Neural cell (in vitro differentiated cells): ENCODE results near the gene PSORS1C2. TPM values are rescaled to one million over a fixed set of nuclear protein-coding genes. Genes with fewer than 3 reads are reported as not detected.

Source experiments
- H2AFZ ChIP-seq: fragments of 200-600, 300-800 bp; sonication (generic), shearing (Covaris generic); 2 replicates; pipeline ENCODE4 v1.6.0; 2014; ENCODE audit warnings: low read depth, mild to moderate bottlenecking, antibody characterized with exemption, low read length, moderate library complexity
- H3F3A ChIP-seq: fragments of 200-600 bp; shearing (Covaris generic); 2 replicates; pipeline ENCODE4 v1.6.1; 2016; ENCODE audit warnings: mild to moderate bottlenecking, moderate library complexity, mixed read lengths, antibody characterized with exemption, low read length; ENCODE audit not compliant: insufficient read depth, poor library complexity, severe bottlenecking
- H3K27ac ChIP-seq: fragments of 200-600, 300-800 bp; sonication (generic), shearing (Covaris generic); 2 replicates; pipeline ENCODE4 v1.5.1; 2014; ENCODE audit warnings: mild to moderate bottlenecking, low read length, moderate library complexity
- H3K27me3 ChIP-seq: fragments of 300-800, 200-600 bp; sonication (generic), shearing (Covaris generic); 2 replicates; pipeline ENCODE4 v1.6.0; 2014; ENCODE audit warnings: mild to moderate bottlenecking, low read depth, low read length, moderate library complexity; ENCODE audit not compliant: insufficient read depth
- H3K36me3 ChIP-seq: fragments of 300-800, 200-600 bp; sonication (generic), shearing (Covaris generic); 2 replicates; pipeline ENCODE4 v1.5.1; 2014; ENCODE audit warnings: mild to moderate bottlenecking, antibody characterized with exemption, low read length, moderate library complexity; ENCODE audit not compliant: insufficient read depth
- H3K4me2 ChIP-seq: fragments of 300-800, 200-600 bp; sonication (generic), shearing (Covaris generic); 2 replicates; pipeline ENCODE4 v1.6.0; 2014; ENCODE audit warnings: mild to moderate bottlenecking, low read length
- H3K4me3 ChIP-seq: fragments of 300-800, 200-600 bp; sonication (generic), shearing (Covaris generic); 2 replicates; pipeline ENCODE4 v1.5.1; 2014; ENCODE audit warnings: mild to moderate bottlenecking, low read length, moderate library complexity
- H3K79me2 ChIP-seq: fragments of 200-600 bp; shearing (Covaris generic); replicated peaks from 2 replicates; pipeline ENCODE4 v1.6.0; 2014; ENCODE audit warnings: mild to moderate bottlenecking, low read length, moderate library complexity; ENCODE audit not compliant: insufficient read depth
- H3K9ac ChIP-seq: fragments of 300-800, 200-600 bp; sonication (generic), shearing (Covaris generic); 2 replicates; pipeline ENCODE4 v1.6.1; 2016; ENCODE audit warnings: mild to moderate bottlenecking, low read length, mixed read lengths
- H3K9me2 ChIP-seq: fragments of 200-600 bp; shearing (Covaris generic); 2 replicates; pipeline ENCODE4 v1.6.1; 2016; ENCODE audit warnings: mild to moderate bottlenecking, low read length, mixed read lengths; ENCODE audit not compliant: insufficient read depth
- H3K9me3 ChIP-seq: fragments of 200-600, 300-800 bp; sonication (generic), shearing (Covaris generic); 2 replicates; pipeline ENCODE4 v1.6.1; 2016; ENCODE audit warnings: mild to moderate bottlenecking, mixed run types, low read length, moderate library complexity, mixed read lengths
- H4K20me1 ChIP-seq: fragments of 200-600 bp; shearing (Covaris generic); 2 replicates; pipeline ENCODE4 v1.6.1; 2016; ENCODE audit warnings: mild to moderate bottlenecking, mixed run types; ENCODE audit not compliant: insufficient read depth
- EP300 ChIP-seq: fragments of 450-650 bp; conservative IDR thresholded peaks from 2 replicates; pipeline ENCODE4 v1.6.1; 2014; ENCODE audit warnings: antibody characterized with exemption, mild to moderate bottlenecking, moderate library complexity; ENCODE audit not compliant: poor library complexity, severe bottlenecking
- EZH2 ChIP-seq: fragments of 200-600, 300-800 bp; shearing (Covaris generic), sonication (generic); IDR thresholded peaks from 2 replicates; pipeline ENCODE4 v1.6.1; 2014; ENCODE audit warnings: antibody characterized with exemption, low read length, borderline replicate concordance, mild to moderate bottlenecking; ENCODE audit not compliant: insufficient read depth, poor library complexity, severe bottlenecking
- MXI1 ChIP-seq: fragments of 450-650 bp; conservative IDR thresholded peaks from 2 replicates; pipeline ENCODE4 v1.6.1; 2014; ENCODE audit warnings: antibody characterized with exemption, mild to moderate bottlenecking; ENCODE audit not compliant: poor library complexity, severe bottlenecking
- POLR2AphosphoS5 ChIP-seq: IDR thresholded peaks from 2 replicates; pipeline ENCODE4 v1.6.1; 2012
- RAD21 ChIP-seq: fragments of 450-650 bp; conservative IDR thresholded peaks from 2 replicates; pipeline ENCODE4 v1.6.1; 2014; ENCODE audit warnings: antibody characterized with exemption, mild to moderate bottlenecking, moderate library complexity
- SMC3 ChIP-seq: fragments of 450-650 bp; conservative IDR thresholded peaks from 2 replicates; pipeline ENCODE4 v1.6.1; 2014; ENCODE audit warnings: antibody characterized with exemption, mild to moderate bottlenecking, moderate library complexity; ENCODE audit not compliant: poor library complexity
- TAF1 ChIP-seq: IDR thresholded peaks from 2 replicates; pipeline ENCODE4 v1.6.1; 2012; ENCODE audit warnings: low read depth
- polyA plus RNA-seq: library from polyadenylated mRNA; depleted of rRNA; stranded (reverse); fragments of >200 nt; gene quantifications from 2 replicates; pipeline ENCODE4 v1.2.3, GENCODE V29; 2014
- TF ChIP-seq, protein P1 (sequence below): fragments of 450-650 bp; IDR thresholded peaks from 2 replicates; pipeline ENCODE4 v1.5.1; 2014; ENCODE audit warnings: antibody characterized with exemption, mild to moderate bottlenecking, moderate library complexity; ENCODE audit not compliant: poor library complexity, severe bottlenecking
- TF ChIP-seq, protein P2 (sequence below): IDR thresholded peaks from 2 replicates; pipeline ENCODE4 v1.6.1; 2012; ENCODE audit warnings: borderline replicate concordance

Gene PSORS1C2
- polyA plus RNA-seq, 1 donor from 2014 or later: not detected

DNA sequence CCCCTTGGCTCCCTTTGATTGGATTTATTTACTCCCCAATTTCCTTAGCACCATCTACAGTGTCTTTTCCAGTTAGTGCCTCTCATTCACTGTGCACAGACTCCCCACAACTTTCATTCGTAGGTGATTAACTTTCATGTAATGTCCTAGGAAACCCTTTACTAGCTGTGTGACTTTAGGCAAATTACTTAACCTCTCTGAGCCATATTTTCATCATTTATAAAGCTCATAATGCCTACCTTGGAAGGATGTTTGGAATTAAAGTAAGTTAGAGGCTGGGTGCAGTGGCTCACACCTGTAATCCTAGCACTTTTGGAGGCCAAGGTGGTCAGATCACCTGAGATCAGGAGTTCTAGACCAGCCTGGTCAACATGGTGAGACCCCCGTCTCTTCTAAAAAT, 46.6 kb downstream of the PSORS1C2 start:
- Histone ChIP-seq H3K36me3 (no peaks in the 10 kb centered on the region), H3K27me3 (no peaks in the 10 kb centered on the region), H3K79me2 (no peaks in the 10 kb centered on the region), H3K9me2 (no peaks in the 10 kb centered on the region), H2AFZ (no peak overlapping the region), H3K4me3 (no peak overlapping the region), H3K27ac (no peak overlapping the region), H3F3A (no peaks in the 10 kb centered on the region), H3K9ac (no peak overlapping the region), H3K4me2 (no peak overlapping the region), H3K9me3 (no peaks in the 10 kb centered on the region), H4K20me1 (no peaks in the 10 kb centered on the region)
- TF ChIP-seq, protein P1, sequence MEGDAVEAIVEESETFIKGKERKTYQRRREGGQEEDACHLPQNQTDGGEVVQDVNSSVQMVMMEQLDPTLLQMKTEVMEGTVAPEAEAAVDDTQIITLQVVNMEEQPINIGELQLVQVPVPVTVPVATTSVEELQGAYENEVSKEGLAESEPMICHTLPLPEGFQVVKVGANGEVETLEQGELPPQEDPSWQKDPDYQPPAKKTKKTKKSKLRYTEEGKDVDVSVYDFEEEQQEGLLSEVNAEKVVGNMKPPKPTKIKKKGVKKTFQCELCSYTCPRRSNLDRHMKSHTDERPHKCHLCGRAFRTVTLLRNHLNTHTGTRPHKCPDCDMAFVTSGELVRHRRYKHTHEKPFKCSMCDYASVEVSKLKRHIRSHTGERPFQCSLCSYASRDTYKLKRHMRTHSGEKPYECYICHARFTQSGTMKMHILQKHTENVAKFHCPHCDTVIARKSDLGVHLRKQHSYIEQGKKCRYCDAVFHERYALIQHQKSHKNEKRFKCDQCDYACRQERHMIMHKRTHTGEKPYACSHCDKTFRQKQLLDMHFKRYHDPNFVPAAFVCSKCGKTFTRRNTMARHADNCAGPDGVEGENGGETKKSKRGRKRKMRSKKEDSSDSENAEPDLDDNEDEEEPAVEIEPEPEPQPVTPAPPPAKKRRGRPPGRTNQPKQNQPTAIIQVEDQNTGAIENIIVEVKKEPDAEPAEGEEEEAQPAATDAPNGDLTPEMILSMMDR: no peak
- TF ChIP-seq, protein P2, sequence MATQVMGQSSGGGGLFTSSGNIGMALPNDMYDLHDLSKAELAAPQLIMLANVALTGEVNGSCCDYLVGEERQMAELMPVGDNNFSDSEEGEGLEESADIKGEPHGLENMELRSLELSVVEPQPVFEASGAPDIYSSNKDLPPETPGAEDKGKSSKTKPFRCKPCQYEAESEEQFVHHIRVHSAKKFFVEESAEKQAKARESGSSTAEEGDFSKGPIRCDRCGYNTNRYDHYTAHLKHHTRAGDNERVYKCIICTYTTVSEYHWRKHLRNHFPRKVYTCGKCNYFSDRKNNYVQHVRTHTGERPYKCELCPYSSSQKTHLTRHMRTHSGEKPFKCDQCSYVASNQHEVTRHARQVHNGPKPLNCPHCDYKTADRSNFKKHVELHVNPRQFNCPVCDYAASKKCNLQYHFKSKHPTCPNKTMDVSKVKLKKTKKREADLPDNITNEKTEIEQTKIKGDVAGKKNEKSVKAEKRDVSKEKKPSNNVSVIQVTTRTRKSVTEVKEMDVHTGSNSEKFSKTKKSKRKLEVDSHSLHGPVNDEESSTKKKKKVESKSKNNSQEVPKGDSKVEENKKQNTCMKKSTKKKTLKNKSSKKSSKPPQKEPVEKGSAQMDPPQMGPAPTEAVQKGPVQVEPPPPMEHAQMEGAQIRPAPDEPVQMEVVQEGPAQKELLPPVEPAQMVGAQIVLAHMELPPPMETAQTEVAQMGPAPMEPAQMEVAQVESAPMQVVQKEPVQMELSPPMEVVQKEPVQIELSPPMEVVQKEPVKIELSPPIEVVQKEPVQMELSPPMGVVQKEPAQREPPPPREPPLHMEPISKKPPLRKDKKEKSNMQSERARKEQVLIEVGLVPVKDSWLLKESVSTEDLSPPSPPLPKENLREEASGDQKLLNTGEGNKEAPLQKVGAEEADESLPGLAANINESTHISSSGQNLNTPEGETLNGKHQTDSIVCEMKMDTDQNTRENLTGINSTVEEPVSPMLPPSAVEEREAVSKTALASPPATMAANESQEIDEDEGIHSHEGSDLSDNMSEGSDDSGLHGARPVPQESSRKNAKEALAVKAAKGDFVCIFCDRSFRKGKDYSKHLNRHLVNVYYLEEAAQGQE: no peak
- TF ChIP-seq EZH2 (no peak), EP300 (no peak), MXI1 (no peak), POLR2AphosphoS5 (no peak), SMC3 (no peak), TAF1 (no peak), RAD21 (no peak)

DNA sequence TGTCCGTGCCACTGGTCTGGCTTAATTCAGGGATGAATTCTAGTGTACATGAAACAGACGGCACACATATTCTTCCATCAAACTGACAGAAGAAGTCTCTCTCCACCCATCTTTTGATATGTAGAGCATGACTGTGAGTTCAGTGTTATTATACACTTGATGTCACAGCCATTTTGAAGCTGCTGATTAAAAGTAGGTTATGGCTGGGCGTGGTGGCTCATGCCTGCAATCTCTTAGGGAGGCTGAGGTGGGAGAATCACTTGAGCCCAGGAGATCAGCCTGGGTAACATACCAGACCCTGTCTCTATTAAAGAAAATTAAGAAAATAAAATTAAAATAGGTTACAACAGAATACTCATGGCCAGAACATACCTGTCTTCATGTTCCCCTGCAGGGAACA, 47.2 kb downstream of the PSORS1C2 start:
- H3K9me3 ChIP-seq: no peaks in the 10 kb centered on the region
- no peaks in the 10 kb centered on the region for H3K27me3 ChIP-seq
- H3K9me2 ChIP-seq: no peaks in the 10 kb centered on the region
- H4K20me1 ChIP-seq: no peaks in the 10 kb centered on the region
- no peaks in the 10 kb centered on the region for H3K36me3 ChIP-seq
- H3K9ac ChIP-seq: no peak overlapping the region
- H3K27ac ChIP-seq: no peak overlapping the region
- H3F3A ChIP-seq: no peaks in the 10 kb centered on the region
- TF ChIP-seq POLR2AphosphoS5 (no peak), MXI1 (no peak), EP300 (no peak), RAD21 (no peak), EZH2 (no peak), SMC3 (no peak), TAF1 (no peak)
- TF ChIP-seq, protein P1: no peak
- TF ChIP-seq, protein P2: no peak
- no peak overlapping the region for H3K4me2 ChIP-seq
- no peaks in the 10 kb centered on the region for H3K79me2 ChIP-seq
- H3K4me3 ChIP-seq: no peak overlapping the region
- no peak overlapping the region for H2AFZ ChIP-seq
